GM19324 (cell line): ENCODE measurements around the gene RAD23B.

Source experiments
- ATAC-seq: cut with Tn5 transposase; IDR thresholded peaks from one replicate; pipeline ENCODE4 v1.9.1; 2021; ENCODE audit warnings: mild to moderate bottlenecking, moderate library complexity; ENCODE audit not compliant: unreplicated experiment, low FRiP score

Gene RAD23B

GRCh38 chr9:107266624-107267368 is 16.3 kb upstream of the RAD23B start:
- ATAC-seq = no peak

- no peak for ATAC-seq
Observed at GRCh38 chr9:107268560-107268959, 14.5 kb upstream of the RAD23B start.

GRCh38 chr9:107269254-107269653 is 13.8 kb upstream of the RAD23B start:
- no peak for ATAC-seq

- ATAC-seq = no peak
Observed at GRCh38 chr9:107269681-107270080, 13.4 kb upstream of the RAD23B start.

- ATAC-seq = no peak
Observed at GRCh38 chr9:107270082-107270481, 13.0 kb upstream of the RAD23B start.

GRCh38 chr9:107270580-107270979 is 12.5 kb upstream of the RAD23B start:
- no peak for ATAC-seq

GRCh38 chr9:107273634-107274033 is 9.4 kb upstream of the RAD23B start:
- no peak for ATAC-seq

GRCh38 chr9:107274096-107274495 is 9.0 kb upstream of the RAD23B start:
- no peak for ATAC-seq

- ATAC-seq = no peak
Observed at GRCh38 chr9:107274953-107275422, 8.1 kb upstream of the RAD23B start.

- no peak for ATAC-seq
Observed at GRCh38 chr9:107275530-107275929, 7.5 kb upstream of the RAD23B start.

- no peak for ATAC-seq
Observed at GRCh38 chr9:107276966-107277710, 5.9 kb upstream of the RAD23B start.

GRCh38 chr9:107277801-107278200 is 5.3 kb upstream of the RAD23B start:
- no peak for ATAC-seq

- no peak for ATAC-seq
Observed at GRCh38 chr9:107279086-107279485, 4.0 kb upstream of the RAD23B start.

- no peak for ATAC-seq
Observed at GRCh38 chr9:107280543-107280942, 2.5 kb upstream of the RAD23B start.

- no peak for ATAC-seq
Observed at GRCh38 chr9:107281184-107281583, 1.9 kb upstream of the RAD23B start.

GRCh38 chr9:107281922-107282667 is 984 bp upstream of the RAD23B start:
- no peak for ATAC-seq

GRCh38 chr9:107283623-107284616 is 841 bp downstream of the RAD23B start:
- ATAC-seq = peak; percentile 51

- ATAC-seq = no peak
Observed at GRCh38 chr9:107284636-107285035, 1.6 kb downstream of the RAD23B start.

- no peak for ATAC-seq
Observed at GRCh38 chr9:107285286-107285685, 2.2 kb downstream of the RAD23B start.

- no peak for ATAC-seq
Observed at GRCh38 chr9:107286057-107286456, 3.0 kb downstream of the RAD23B start.
